ENCODE data around the gene RETREG2. TPM values are rescaled to one million over a fixed set of nuclear protein-coding genes. Genes with fewer than 3 reads are reported as not detected.

Gene RETREG2
- total RNA-seq, 2 experiments from 2014 or later = 60.3 to 67.9 TPM

GRCh38 chr2:219158025-219158424, 20.1 kb upstream of the RETREG2 start:
- Mint-ChIP-seq H3K27me3 (no peaks in the 10 kb centered on the region), H3K27ac (no peak overlapping the region), H3K4me3 (no peak overlapping the region), H3K4me1 (ENCODE audit: low read depth) (peaks cover 14% of the 10 kb centered on the region), H3K9me3 (no peaks in the 10 kb centered on the region), H3K36me3 (peaks cover 12% of the 10 kb centered on the region)
- intact Hi-C loops (cut with micrococcal nuclease) = loop anchor here (5.0 kb wide), 1 partner anchor 41 kb away; no protein-coding TSS in a partner anchor
- POLR2A ChIA-PET = interaction anchor here (1.4 kb wide), 1 partner anchor 97 kb away, joined by 6 read pairs; no protein-coding TSS in a partner anchor
- no peak for DNase-seq
- CTCF ChIA-PET = interaction anchor here (1.0 to 5.4 kb wide), 11 partner anchors 14 to 193 kb away, joined by 3 to 136 read pairs (median 14); partner anchors contain the start of gene CNPPD1

- no peaks in the 10 kb centered on the region for H3K27me3 Mint-ChIP-seq
- no peak overlapping the region for H3K27ac Mint-ChIP-seq
- intact Hi-C loops (cut with micrococcal nuclease) = loop anchor here (5.0 kb wide), 1 partner anchor 41 kb away; no protein-coding TSS in a partner anchor
- no peak overlapping the region for H3K4me3 Mint-ChIP-seq
- H3K4me1 Mint-ChIP-seq (ENCODE audit: low read depth) = peaks cover 14% of the 10 kb centered on the region
- H3K9me3 Mint-ChIP-seq = no peaks in the 10 kb centered on the region
- POLR2A ChIA-PET = interaction anchor here (1.4 to 2.0 kb wide), 2 partner anchors 96 to 137 kb away, joined by 5 to 6 read pairs; no protein-coding TSS in a partner anchor
- CTCF ChIA-PET = interaction anchor here (1.0 to 5.4 kb wide), 21 partner anchors 13 to 282 kb away, joined by 3 to 136 read pairs (median 6); partner anchors contain the start of genes ANKZF1, ATG9A, CNPPD1 and IHH
- peaks cover 9% of the 10 kb centered on the region for H3K36me3 Mint-ChIP-seq
- no peak for DNase-seq
Measured at GRCh38 chr2:219158586-219158985, 19.5 kb upstream of the RETREG2 start.

GRCh38 chr2:219159771-219160185, 18.3 kb upstream of the RETREG2 start:
- Mint-ChIP-seq H3K9me3 (no peaks in the 10 kb centered on the region), H3K36me3 (peaks cover 6% of the 10 kb centered on the region), H3K27ac (peak overlapping the region; percentile 92), H3K4me3 (peak overlapping the region; percentile 87), H3K27me3 (no peaks in the 10 kb centered on the region), H3K4me1 (ENCODE audit: low read depth) (peaks cover 14% of the 10 kb centered on the region)
- ChIA-PET CTCF (interaction anchor here (0.7 to 5.4 kb wide), 28 partner anchors 12 to 283 kb away, joined by 3 to 136 read pairs (median 5); partner anchors contain the start of genes ANKZF1, ATG9A, CNPPD1 and IHH), POLR2A (interaction anchor here (1.0 to 2.0 kb wide), 4 partner anchors 17 to 136 kb away, joined by 3 to 5 read pairs (median 4); partner anchors contain the start of genes CNPPD1 and ZFAND2B)
- intact Hi-C loops (cut with micrococcal nuclease) = loop anchor here (1.0 to 5.0 kb wide), 10 partner anchors 18 to 229 kb away; partner anchors contain the start of genes DNAJB2, GLB1L, STK16 and TUBA4A
- DNase-seq = no peak

- intact Hi-C loops (cut with micrococcal nuclease) = loop anchor here (1.0 kb wide), 9 partner anchors 17 to 228 kb away; partner anchors contain the start of genes DNAJB2, GLB1L, STK16 and TUBA4A
- ChIA-PET POLR2A (interaction anchor here (1.0 to 2.0 kb wide), 4 partner anchors 16 to 135 kb away, joined by 3 to 5 read pairs (median 4); partner anchors contain the start of genes CNPPD1 and ZFAND2B), CTCF (interaction anchor here (1.1 to 5.4 kb wide), 20 partner anchors 11 to 284 kb away, joined by 3 to 136 read pairs (median 6); partner anchors contain the start of genes ANKZF1, ATG9A, CNPPD1 and TUBA4A)
- peak; percentile 96 for DNase-seq
- H3K9me3 Mint-ChIP-seq = no peaks in the 10 kb centered on the region
- peaks cover 14% of the 10 kb centered on the region for H3K4me1 Mint-ChIP-seq (ENCODE audit: low read depth)
- H3K4me3 Mint-ChIP-seq = peak within 1 kb of the TSS; percentile 87
- peaks cover 6% of the 10 kb centered on the region for H3K36me3 Mint-ChIP-seq
- H3K27me3 Mint-ChIP-seq = no peaks in the 10 kb centered on the region
- peak within 1 kb of the TSS; percentile 92 for H3K27ac Mint-ChIP-seq
Measured at GRCh38 chr2:219160186-219161017, 17.7 kb upstream of the RETREG2 start, which contains the start of gene NHEJ1. Gene NHEJ1, minus strand, starts transcription at chr2:219160815. Its CDS starts 2,453 bp downstream, at chr2:219158362.

GRCh38 chr2:219161097-219161496, 17.0 kb upstream of the RETREG2 start:
- Mint-ChIP-seq H3K27ac (peak overlapping the region; percentile 92), H3K4me3 (peak overlapping the region; percentile 87), H3K4me1 (ENCODE audit: low read depth) (peaks cover 14% of the 10 kb centered on the region), H3K27me3 (no peaks in the 10 kb centered on the region), H3K9me3 (no peaks in the 10 kb centered on the region), H3K36me3 (peaks cover 6% of the 10 kb centered on the region)
- CTCF ChIA-PET = interaction anchor here (1.1 to 5.4 kb wide), 2 partner anchors 10 to 137 kb away, joined by 3 to 136 read pairs; no protein-coding TSS in a partner anchor
- POLR2A ChIA-PET = interaction anchor here (0.6 kb wide), 1 partner anchor 69 kb away, joined by 3 read pairs; no protein-coding TSS in a partner anchor
- intact Hi-C loops (cut with micrococcal nuclease) = no loop called here
- no peak for DNase-seq

- H3K9me3 Mint-ChIP-seq = no peaks in the 10 kb centered on the region
- no peak overlapping the region for H3K4me3 Mint-ChIP-seq
- H3K27me3 Mint-ChIP-seq = no peaks in the 10 kb centered on the region
- CTCF ChIA-PET = interaction anchor here (0.9 to 1.4 kb wide), 3 partner anchors 8 to 114 kb away, joined by 3 to 4 read pairs (median 3); no protein-coding TSS in a partner anchor
- POLR2A ChIA-PET = no interaction called here
- intact Hi-C loops (cut with micrococcal nuclease) = no loop called here
- peaks cover 2% of the 10 kb centered on the region for H3K36me3 Mint-ChIP-seq
- DNase-seq = no peak
- H3K27ac Mint-ChIP-seq = no peak overlapping the region
- H3K4me1 Mint-ChIP-seq (ENCODE audit: low read depth) = peaks cover 14% of the 10 kb centered on the region
Measured at GRCh38 chr2:219163156-219163555, 14.9 kb upstream of the RETREG2 start.

GRCh38 chr2:219165058-219165911, 12.8 kb upstream of the RETREG2 start:
- H3K36me3 Mint-ChIP-seq = peaks cover 2% of the 10 kb centered on the region
- H3K27ac Mint-ChIP-seq = no peak overlapping the region
- no peak overlapping the region for H3K4me3 Mint-ChIP-seq
- no peaks in the 10 kb centered on the region for H3K9me3 Mint-ChIP-seq
- intact Hi-C loops (cut with micrococcal nuclease) = no loop called here
- no peaks in the 10 kb centered on the region for H3K27me3 Mint-ChIP-seq
- H3K4me1 Mint-ChIP-seq (ENCODE audit: low read depth) = peaks cover 8% of the 10 kb centered on the region
- ChIA-PET CTCF (interaction anchor here (1.1 to 1.8 kb wide), 5 partner anchors 11 to 130 kb away, joined by 3 to 9 read pairs (median 4); partner anchors contain the start of gene CNPPD1), POLR2A (interaction anchor here (1.2 to 1.8 kb wide), 2 partner anchors 11 kb away, joined by 6 to 8 read pairs; partner anchors contain the start of gene CNPPD1)
- no peak for DNase-seq

- POLR2A ChIA-PET = no interaction called here
- H3K4me3 Mint-ChIP-seq = no peak overlapping the region
- H3K4me1 Mint-ChIP-seq (ENCODE audit: low read depth) = peaks cover 13% of the 10 kb centered on the region
- intact Hi-C loops (cut with micrococcal nuclease) = no loop called here
- CTCF ChIA-PET = no interaction called here
- no peaks in the 10 kb centered on the region for H3K9me3 Mint-ChIP-seq
- no peak for DNase-seq
- H3K27ac Mint-ChIP-seq = no peak overlapping the region
- peaks cover 10% of the 10 kb centered on the region for H3K36me3 Mint-ChIP-seq
- H3K27me3 Mint-ChIP-seq = no peaks in the 10 kb centered on the region
Measured at GRCh38 chr2:219167997-219168396, 10.1 kb upstream of the RETREG2 start.

GRCh38 chr2:219168526-219168925, 9.5 kb upstream of the RETREG2 start:
- ChIA-PET CTCF (no interaction called here), POLR2A (no interaction called here)
- no peak for DNase-seq
- intact Hi-C loops (cut with micrococcal nuclease) = no loop called here
- Mint-ChIP-seq H3K4me3 (no peak overlapping the region), H3K9me3 (no peaks in the 10 kb centered on the region), H3K27ac (no peak overlapping the region), H3K27me3 (no peaks in the 10 kb centered on the region), H3K36me3 (peaks cover 13% of the 10 kb centered on the region), H3K4me1 (ENCODE audit: low read depth) (peaks cover 13% of the 10 kb centered on the region)

GRCh38 chr2:219168932-219169331, 9.1 kb upstream of the RETREG2 start:
- Mint-ChIP-seq H3K27me3 (no peaks in the 10 kb centered on the region), H3K4me1 (ENCODE audit: low read depth) (peaks cover 14% of the 10 kb centered on the region), H3K27ac (no peak overlapping the region), H3K36me3 (peaks cover 14% of the 10 kb centered on the region), H3K9me3 (no peaks in the 10 kb centered on the region), H3K4me3 (no peak overlapping the region)
- ChIA-PET CTCF (interaction anchor here (4.1 kb wide), 1 partner anchor 126 kb away, joined by 17 read pairs; no protein-coding TSS in a partner anchor), POLR2A (no interaction called here)
- DNase-seq = no peak
- intact Hi-C loops (cut with micrococcal nuclease) = no loop called here

Measured in activated CD4-positive, alpha-beta memory T cell treated with anti-CD3 and anti-CD28 coated beads for 36 hours (primary cell).